ENCODE data around the gene TBCD.
"Not testable (repeated sequence)": the region's sequence is repeated elsewhere in the genome, so short reads cannot be mapped to it uniquely, and the experiment has no call there.

TBCD gene

GRCh38 chr17:82983510-82984248 lies 231.8 kb downstream of the TBCD start:
- Histone ChIP-seq H3K9ac (ENCODE audit: low read length) (peak overlapping the region; percentile 41; the same call in 1 of the 2 replicates), H4K20me1 (ENCODE audit: insufficient read depth, low read length) (no peaks in the 10 kb centered on the region), H3K9me3 (ENCODE audit: insufficient read depth, low read length) (no peaks in the 10 kb centered on the region), H3K27me3 (ENCODE audit: low read depth, low read length) (no peaks in the 10 kb centered on the region), H3K36me3 (replicated peaks; ENCODE audit: low read depth, low read length) (no peaks in the 10 kb centered on the region), H2AFZ (ENCODE audit: low read depth, low read length) (peak overlapping the region; percentile 53), H3K4me1 (ENCODE audit: low read length) (peaks cover 44% of the 10 kb centered on the region), H3K27ac (ENCODE audit: low read length) (peak overlapping the region; percentile 72), H3K4me3 (ENCODE audit: low read length) (peak overlapping the region; percentile 50), H3K4me2 (ENCODE audit: low read length) (peak overlapping the region; percentile 67), H3K79me2 (ENCODE audit: low read length) (no peaks in the 10 kb centered on the region)
- no peak for TF ChIP-seq EZH2phosphoT487 (IDR thresholded peaks at IDR 0.05; ENCODE audit: low read depth)
- TF ChIP-seq, protein P1, sequence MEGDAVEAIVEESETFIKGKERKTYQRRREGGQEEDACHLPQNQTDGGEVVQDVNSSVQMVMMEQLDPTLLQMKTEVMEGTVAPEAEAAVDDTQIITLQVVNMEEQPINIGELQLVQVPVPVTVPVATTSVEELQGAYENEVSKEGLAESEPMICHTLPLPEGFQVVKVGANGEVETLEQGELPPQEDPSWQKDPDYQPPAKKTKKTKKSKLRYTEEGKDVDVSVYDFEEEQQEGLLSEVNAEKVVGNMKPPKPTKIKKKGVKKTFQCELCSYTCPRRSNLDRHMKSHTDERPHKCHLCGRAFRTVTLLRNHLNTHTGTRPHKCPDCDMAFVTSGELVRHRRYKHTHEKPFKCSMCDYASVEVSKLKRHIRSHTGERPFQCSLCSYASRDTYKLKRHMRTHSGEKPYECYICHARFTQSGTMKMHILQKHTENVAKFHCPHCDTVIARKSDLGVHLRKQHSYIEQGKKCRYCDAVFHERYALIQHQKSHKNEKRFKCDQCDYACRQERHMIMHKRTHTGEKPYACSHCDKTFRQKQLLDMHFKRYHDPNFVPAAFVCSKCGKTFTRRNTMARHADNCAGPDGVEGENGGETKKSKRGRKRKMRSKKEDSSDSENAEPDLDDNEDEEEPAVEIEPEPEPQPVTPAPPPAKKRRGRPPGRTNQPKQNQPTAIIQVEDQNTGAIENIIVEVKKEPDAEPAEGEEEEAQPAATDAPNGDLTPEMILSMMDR (IDR thresholded peaks at IDR 0.05; ENCODE audit: low read depth, low read length), result no peak

DNA sequence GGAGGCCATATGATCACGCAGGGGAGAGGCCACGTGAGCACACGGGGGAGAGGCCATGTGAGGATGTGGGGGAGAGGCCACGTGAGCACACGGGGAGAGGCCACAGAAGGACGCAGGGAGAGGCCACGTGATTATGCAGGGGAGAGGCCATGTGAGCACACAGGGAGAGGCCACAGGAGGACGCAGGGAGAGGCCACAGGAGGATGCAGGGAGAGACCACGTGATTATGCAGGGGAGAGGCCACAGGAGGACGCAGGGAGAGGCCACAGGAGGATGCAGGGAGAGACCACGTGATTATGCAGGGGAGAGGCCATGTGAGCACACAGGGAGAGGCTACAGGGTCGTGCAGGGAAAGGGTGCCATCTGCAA lies 232.4 kb downstream of the TBCD start:
- H2AFZ ChIP-seq (ENCODE audit: low read depth, low read length); H4K20me1 ChIP-seq (ENCODE audit: insufficient read depth, low read length); H3K9me3 ChIP-seq (ENCODE audit: insufficient read depth, low read length); H3K36me3 ChIP-seq (replicated peaks; ENCODE audit: low read depth, low read length); H3K9ac ChIP-seq (ENCODE audit: low read length); H3K27me3 ChIP-seq (ENCODE audit: low read depth, low read length); H3K79me2 ChIP-seq (ENCODE audit: low read length): not testable (repeated sequence)
- H3K27ac ChIP-seq (ENCODE audit: low read length), result peak overlapping the region; percentile 72
- H3K4me1 ChIP-seq (ENCODE audit: low read length), result peaks cover 39% of the 10 kb centered on the region
- 0 out of 2 replicates have a peak overlapping the region, but pooled peaks have one; percentile 7 for H3K4me2 ChIP-seq (ENCODE audit: low read length)
- peak overlapping the region; percentile 50; the same call in 1 of the 2 replicates for H3K4me3 ChIP-seq (ENCODE audit: low read length)

DNA sequence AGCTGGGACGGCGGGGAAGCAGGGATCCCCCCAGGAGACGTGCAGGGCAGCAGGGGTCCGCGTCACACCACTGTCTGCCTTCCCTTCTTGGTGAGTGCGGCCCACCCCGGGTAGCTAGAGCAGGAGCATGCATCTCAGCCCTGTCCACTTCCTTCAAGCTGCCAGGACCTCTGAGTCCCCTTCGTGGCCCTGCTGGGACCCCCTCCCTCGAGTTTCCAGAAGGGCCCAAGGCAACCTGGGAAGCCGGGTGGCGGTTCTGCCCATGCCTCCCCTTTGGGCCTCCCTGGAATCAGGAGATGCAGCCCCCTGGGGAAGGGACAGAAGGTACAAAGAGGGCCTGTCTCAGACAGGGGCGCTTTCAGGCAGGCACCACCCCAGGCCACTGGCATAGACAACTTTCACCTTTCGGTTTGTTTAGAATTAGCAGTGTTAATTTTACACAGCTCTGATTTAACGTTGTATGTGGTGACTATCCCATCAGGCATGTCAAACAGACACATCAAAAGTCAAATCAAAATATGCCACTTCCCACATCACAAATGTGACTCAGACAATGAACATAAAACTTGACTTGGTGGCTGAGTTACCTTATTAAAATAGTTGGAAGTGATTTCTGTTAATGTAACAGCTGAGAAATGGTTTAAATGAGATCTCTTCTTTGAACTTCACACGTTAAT lies 233.0 kb downstream of the TBCD start:
- no peak overlapping the region for H3K9ac ChIP-seq (ENCODE audit: low read length)
- peaks cover 38% of the 10 kb centered on the region for H3K4me1 ChIP-seq (ENCODE audit: low read length)
- peak overlapping the region; percentile 72; the same call in 1 of the 2 replicates for H3K27ac ChIP-seq (ENCODE audit: low read length)
- 0 out of 2 replicates have a peak overlapping the region, but pooled peaks have one; percentile 7 for H3K4me2 ChIP-seq (ENCODE audit: low read length)
- H3K36me3 ChIP-seq (replicated peaks; ENCODE audit: low read depth, low read length), result no peaks in the 10 kb centered on the region
- no peaks in the 10 kb centered on the region for H3K27me3 ChIP-seq (ENCODE audit: low read depth, low read length)
- H2AFZ ChIP-seq (ENCODE audit: low read depth, low read length), result no peak overlapping the region
- no peaks in the 10 kb centered on the region for H3K79me2 ChIP-seq (ENCODE audit: low read length)
- no peak overlapping the region for H3K4me3 ChIP-seq (ENCODE audit: low read length)
- TF ChIP-seq, protein P1 (IDR thresholded peaks at IDR 0.05; ENCODE audit: low read depth, low read length), result no peak
- no peak for TF ChIP-seq EZH2phosphoT487 (IDR thresholded peaks at IDR 0.05; ENCODE audit: low read depth)
- no peaks in the 10 kb centered on the region for H4K20me1 ChIP-seq (ENCODE audit: insufficient read depth, low read length)
- no peaks in the 10 kb centered on the region for H3K9me3 ChIP-seq (ENCODE audit: insufficient read depth, low read length)

DNA sequence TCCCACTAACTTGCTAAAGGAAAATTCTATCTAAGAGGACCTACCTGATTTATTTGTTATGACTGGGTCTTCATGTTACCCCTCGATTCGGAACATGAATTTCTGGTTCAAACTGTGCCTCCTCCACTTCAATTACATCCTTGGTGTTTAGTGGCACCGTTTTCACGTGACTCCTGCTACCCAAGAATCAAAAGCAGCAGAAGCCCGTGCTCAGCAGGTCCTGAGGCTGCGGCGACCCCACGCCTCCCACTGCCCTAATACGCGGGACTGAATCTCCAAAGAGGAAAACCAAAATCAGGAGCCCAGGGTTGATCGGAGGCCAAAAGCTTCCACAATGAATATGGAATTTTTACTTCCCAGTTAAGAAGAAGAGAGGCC lies 233.6 kb downstream of the TBCD start:
- no peaks in the 10 kb centered on the region for H3K79me2 ChIP-seq (ENCODE audit: low read length)
- no peak for TF ChIP-seq EZH2phosphoT487 (IDR thresholded peaks at IDR 0.05; ENCODE audit: low read depth)
- TF ChIP-seq, protein P1 (IDR thresholded peaks at IDR 0.05; ENCODE audit: low read depth, low read length), result no peak

More for the DNA sequence above, 233.6 kb downstream of the TBCD start:
- peaks cover 36% of the 10 kb centered on the region for H3K4me1 ChIP-seq (ENCODE audit: low read length)
- H3K9me3 ChIP-seq (ENCODE audit: insufficient read depth, low read length), result no peaks in the 10 kb centered on the region
- H3K27me3 ChIP-seq (ENCODE audit: low read depth, low read length), result no peaks in the 10 kb centered on the region
- H3K9ac ChIP-seq (ENCODE audit: low read length), result no peak overlapping the region
- no peak overlapping the region for H3K4me2 ChIP-seq (ENCODE audit: low read length)
- no peak overlapping the region for H3K4me3 ChIP-seq (ENCODE audit: low read length)
- no peak overlapping the region for H3K27ac ChIP-seq (ENCODE audit: low read length)
- H2AFZ ChIP-seq (ENCODE audit: low read depth, low read length), result no peak overlapping the region
- no peaks in the 10 kb centered on the region for H4K20me1 ChIP-seq (ENCODE audit: insufficient read depth, low read length)
- no peaks in the 10 kb centered on the region for H3K36me3 ChIP-seq (replicated peaks; ENCODE audit: low read depth, low read length)

Measured in OCI-LY3 (cell line).